Measurements from ENCODE around the gene HEBP1.

Gene HEBP1

DNA sequence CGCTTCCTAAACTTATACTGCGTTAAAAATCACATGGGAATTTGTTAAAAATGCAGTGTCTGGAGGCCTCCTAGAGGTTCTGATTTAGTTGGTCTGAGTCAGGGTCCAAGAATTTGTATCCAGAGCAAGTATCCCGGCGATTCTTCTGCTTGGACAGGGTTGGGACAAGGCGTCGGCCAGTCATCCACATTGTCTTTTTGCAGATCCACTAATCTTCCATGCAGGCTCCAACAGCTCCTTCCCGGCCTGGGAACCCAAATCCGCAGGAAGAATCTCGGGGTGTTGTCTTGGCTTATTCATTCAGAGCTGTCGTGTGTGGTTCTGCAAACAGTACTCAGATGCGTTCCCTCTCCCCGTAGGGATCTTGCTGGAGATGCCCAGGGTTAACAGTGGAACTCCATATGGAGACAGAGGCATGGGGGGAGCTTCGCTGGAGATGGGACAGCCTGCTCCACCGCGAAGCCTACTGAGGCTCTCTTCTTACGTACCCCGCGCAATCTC, 73.4 kb downstream of the HEBP1 start:
- TF ChIP-seq ZFP30 (CRISPR knock-in tag; IDR thresholded peaks at IDR 0.05) (no peak), TCF4 (CRISPR knock-in tag; IDR thresholded peaks at IDR 0.05; ENCODE audit: borderline replicate concordance) (no peak), ISL1 (CRISPR knock-in tag; IDR thresholded peaks at IDR 0.05) (no peak), BACH2 (CRISPR knock-in tag; IDR thresholded peaks at IDR 0.05; ENCODE audit: borderline replicate concordance) (no peak), TOX (CRISPR knock-in tag; IDR thresholded peaks at IDR 0.05; ENCODE audit: borderline replicate concordance) (no peak), ARNTL (CRISPR knock-in tag; IDR thresholded peaks at IDR 0.05; ENCODE audit: borderline replicate concordance, low read depth) (no peak), PPARA (CRISPR knock-in tag; IDR thresholded peaks at IDR 0.05; ENCODE audit: borderline replicate concordance) (no peak), SNAI2 (CRISPR knock-in tag; IDR thresholded peaks at IDR 0.05) (no peak), ZNF8 (CRISPR knock-in tag; IDR thresholded peaks at IDR 0.05) (no peak), ZFP3 (CRISPR knock-in tag; IDR thresholded peaks at IDR 0.05) (no peak), ZNF70 (CRISPR knock-in tag; IDR thresholded peaks at IDR 0.05) (no peak)
- TF ChIP-seq, protein P1, sequence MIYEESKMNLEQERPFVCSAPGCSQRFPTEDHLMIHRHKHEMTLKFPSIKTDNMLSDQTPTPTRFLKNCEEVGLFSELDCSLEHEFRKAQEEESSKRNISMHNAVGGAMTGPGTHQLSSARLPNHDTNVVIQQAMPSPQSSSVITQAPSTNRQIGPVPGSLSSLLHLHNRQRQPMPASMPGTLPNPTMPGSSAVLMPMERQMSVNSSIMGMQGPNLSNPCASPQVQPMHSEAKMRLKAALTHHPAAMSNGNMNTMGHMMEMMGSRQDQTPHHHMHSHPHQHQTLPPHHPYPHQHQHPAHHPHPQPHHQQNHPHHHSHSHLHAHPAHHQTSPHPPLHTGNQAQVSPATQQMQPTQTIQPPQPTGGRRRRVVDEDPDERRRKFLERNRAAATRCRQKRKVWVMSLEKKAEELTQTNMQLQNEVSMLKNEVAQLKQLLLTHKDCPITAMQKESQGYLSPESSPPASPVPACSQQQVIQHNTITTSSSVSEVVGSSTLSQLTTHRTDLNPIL (CRISPR knock-in tag; IDR thresholded peaks at IDR 0.05; ENCODE audit: low read depth) = no peak
- ATAC-seq = no peak; the same call in 2 of the 3 replicates

DNA sequence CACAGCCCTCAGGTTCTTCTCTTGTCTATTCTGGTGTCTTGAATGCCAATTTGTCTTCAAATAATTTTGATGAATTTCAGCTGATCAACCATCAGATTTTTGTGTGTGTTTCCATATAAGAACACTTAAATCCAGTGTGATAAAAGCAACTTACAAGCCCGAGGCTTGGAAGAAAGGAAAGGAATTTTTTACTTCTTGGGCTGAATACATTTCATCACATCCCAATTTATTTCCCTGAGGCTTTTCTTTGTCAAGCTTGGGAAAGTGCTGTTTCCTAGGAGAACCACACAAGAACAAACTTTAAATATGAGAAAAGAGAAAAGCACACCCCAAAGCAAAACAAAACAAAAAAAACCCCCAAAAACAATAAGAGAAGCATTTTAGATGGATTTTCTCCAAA, 74.7 kb downstream of the HEBP1 start:
- no peak for ATAC-seq
- TF ChIP-seq ZFP3 (CRISPR knock-in tag; IDR thresholded peaks at IDR 0.05) (no peak), RARB (CRISPR knock-in tag; IDR thresholded peaks at IDR 0.05) (no peak), BACH2 (CRISPR knock-in tag; IDR thresholded peaks at IDR 0.05; ENCODE audit: borderline replicate concordance) (no peak), ESRRG (CRISPR knock-in tag; IDR thresholded peaks at IDR 0.05) (no peak), ZNF565 (CRISPR knock-in tag; conservative IDR thresholded peaks at IDR 0.05; ENCODE audit: low read depth) (no peak), ISL1 (CRISPR knock-in tag; IDR thresholded peaks at IDR 0.05) (no peak), GLIS3 (CRISPR knock-in tag; IDR thresholded peaks at IDR 0.05) (no peak), ARNTL (CRISPR knock-in tag; IDR thresholded peaks at IDR 0.05; ENCODE audit: borderline replicate concordance, low read depth) (no peak), CSDC2 (CRISPR knock-in tag; IDR thresholded peaks at IDR 0.05) (no peak)
- TF ChIP-seq, protein P1 (CRISPR knock-in tag; IDR thresholded peaks at IDR 0.05; ENCODE audit: low read depth) = no peak
- TF ChIP-seq, protein P2, sequence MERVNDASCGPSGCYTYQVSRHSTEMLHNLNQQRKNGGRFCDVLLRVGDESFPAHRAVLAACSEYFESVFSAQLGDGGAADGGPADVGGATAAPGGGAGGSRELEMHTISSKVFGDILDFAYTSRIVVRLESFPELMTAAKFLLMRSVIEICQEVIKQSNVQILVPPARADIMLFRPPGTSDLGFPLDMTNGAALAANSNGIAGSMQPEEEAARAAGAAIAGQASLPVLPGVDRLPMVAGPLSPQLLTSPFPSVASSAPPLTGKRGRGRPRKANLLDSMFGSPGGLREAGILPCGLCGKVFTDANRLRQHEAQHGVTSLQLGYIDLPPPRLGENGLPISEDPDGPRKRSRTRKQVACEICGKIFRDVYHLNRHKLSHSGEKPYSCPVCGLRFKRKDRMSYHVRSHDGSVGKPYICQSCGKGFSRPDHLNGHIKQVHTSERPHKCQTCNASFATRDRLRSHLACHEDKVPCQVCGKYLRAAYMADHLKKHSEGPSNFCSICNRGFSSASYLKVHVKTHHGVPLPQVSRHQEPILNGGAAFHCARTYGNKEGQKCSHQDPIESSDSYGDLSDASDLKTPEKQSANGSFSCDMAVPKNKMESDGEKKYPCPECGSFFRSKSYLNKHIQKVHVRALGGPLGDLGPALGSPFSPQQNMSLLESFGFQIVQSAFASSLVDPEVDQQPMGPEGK (CRISPR knock-in tag; IDR thresholded peaks at IDR 0.05; ENCODE audit: borderline replicate concordance) = no peak
- TF ChIP-seq, protein P3, sequence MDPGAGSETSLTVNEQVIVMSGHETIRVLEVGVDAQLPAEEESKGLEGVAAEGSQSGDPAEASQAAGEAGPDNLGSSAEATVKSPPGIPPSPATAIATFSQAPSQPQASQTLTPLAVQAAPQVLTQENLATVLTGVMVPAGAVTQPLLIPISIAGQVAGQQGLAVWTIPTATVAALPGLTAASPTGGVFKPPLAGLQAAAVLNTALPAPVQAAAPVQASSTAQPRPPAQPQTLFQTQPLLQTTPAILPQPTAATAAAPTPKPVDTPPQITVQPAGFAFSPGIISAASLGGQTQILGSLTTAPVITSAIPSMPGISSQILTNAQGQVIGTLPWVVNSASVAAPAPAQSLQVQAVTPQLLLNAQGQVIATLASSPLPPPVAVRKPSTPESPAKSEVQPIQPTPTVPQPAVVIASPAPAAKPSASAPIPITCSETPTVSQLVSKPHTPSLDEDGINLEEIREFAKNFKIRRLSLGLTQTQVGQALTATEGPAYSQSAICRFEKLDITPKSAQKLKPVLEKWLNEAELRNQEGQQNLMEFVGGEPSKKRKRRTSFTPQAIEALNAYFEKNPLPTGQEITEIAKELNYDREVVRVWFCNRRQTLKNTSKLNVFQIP (CRISPR knock-in tag; IDR thresholded peaks at IDR 0.05; ENCODE audit: borderline replicate concordance, low read depth) = no peak
- TF ChIP-seq, protein P4, sequence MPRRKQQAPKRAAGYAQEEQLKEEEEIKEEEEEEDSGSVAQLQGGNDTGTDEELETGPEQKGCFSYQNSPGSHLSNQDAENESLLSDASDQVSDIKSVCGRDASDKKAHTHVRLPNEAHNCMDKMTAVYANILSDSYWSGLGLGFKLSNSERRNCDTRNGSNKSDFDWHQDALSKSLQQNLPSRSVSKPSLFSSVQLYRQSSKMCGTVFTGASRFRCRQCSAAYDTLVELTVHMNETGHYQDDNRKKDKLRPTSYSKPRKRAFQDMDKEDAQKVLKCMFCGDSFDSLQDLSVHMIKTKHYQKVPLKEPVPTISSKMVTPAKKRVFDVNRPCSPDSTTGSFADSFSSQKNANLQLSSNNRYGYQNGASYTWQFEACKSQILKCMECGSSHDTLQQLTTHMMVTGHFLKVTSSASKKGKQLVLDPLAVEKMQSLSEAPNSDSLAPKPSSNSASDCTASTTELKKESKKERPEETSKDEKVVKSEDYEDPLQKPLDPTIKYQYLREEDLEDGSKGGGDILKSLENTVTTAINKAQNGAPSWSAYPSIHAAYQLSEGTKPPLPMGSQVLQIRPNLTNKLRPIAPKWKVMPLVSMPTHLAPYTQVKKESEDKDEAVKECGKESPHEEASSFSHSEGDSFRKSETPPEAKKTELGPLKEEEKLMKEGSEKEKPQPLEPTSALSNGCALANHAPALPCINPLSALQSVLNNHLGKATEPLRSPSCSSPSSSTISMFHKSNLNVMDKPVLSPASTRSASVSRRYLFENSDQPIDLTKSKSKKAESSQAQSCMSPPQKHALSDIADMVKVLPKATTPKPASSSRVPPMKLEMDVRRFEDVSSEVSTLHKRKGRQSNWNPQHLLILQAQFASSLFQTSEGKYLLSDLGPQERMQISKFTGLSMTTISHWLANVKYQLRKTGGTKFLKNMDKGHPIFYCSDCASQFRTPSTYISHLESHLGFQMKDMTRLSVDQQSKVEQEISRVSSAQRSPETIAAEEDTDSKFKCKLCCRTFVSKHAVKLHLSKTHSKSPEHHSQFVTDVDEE (CRISPR knock-in tag; IDR thresholded peaks at IDR 0.05) = no peak
